Measurements from ENCODE around the gene GRIA2. TPM values are rescaled to one million over a fixed set of nuclear protein-coding genes. Genes with fewer than 3 reads are reported as not detected.

Gene GRIA2
- total RNA-seq, 1 experiment from 2014 or later, result 0.32 TPM

DNA sequence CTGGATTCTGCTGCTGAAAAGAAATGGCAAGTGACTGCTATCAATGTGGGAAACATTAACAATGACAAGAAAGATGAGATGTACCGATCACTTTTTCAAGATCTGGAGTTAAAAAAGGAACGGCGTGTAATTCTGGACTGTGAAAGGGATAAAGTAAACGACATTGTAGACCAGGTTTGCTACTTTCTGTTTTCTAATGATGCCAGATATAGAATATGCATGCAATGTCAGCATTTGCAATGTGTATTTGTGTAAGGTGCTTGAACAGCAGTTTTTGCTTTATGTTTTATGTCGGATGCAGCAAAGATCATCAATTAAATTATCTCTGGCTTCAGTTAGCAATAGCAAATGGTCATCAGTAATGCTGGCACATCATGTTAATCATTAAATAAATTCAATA is 92.2 kb downstream of the GRIA2 start:
- CTCF ChIA-PET, result no interaction called here
- H3K27ac ChIP-seq (ENCODE audit: low read depth, low read length, poor library complexity, severe bottlenecking), result no peak overlapping the region
- peaks cover 6% of the 10 kb centered on the region for H3K4me1 ChIP-seq (ENCODE audit: insufficient read depth, low read length, poor library complexity, severe bottlenecking)
- DNase-seq (ENCODE audit: low spot score), result no peak
- no peaks in the 10 kb centered on the region for H3K27me3 ChIP-seq (replicated peaks; ENCODE audit: insufficient read depth, low read depth, low read length, poor library complexity)
- H3K9me3 ChIP-seq (ENCODE audit: low read depth, low read length, poor library complexity, severe bottlenecking), result no peaks in the 10 kb centered on the region
- TF ChIP-seq, protein P1, sequence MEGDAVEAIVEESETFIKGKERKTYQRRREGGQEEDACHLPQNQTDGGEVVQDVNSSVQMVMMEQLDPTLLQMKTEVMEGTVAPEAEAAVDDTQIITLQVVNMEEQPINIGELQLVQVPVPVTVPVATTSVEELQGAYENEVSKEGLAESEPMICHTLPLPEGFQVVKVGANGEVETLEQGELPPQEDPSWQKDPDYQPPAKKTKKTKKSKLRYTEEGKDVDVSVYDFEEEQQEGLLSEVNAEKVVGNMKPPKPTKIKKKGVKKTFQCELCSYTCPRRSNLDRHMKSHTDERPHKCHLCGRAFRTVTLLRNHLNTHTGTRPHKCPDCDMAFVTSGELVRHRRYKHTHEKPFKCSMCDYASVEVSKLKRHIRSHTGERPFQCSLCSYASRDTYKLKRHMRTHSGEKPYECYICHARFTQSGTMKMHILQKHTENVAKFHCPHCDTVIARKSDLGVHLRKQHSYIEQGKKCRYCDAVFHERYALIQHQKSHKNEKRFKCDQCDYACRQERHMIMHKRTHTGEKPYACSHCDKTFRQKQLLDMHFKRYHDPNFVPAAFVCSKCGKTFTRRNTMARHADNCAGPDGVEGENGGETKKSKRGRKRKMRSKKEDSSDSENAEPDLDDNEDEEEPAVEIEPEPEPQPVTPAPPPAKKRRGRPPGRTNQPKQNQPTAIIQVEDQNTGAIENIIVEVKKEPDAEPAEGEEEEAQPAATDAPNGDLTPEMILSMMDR (conservative IDR thresholded peaks at IDR 0.05; ENCODE audit: low read depth, low read length), result no peak
- TF ChIP-seq EZH2 (IDR thresholded peaks at IDR 0.05; ENCODE audit: borderline replicate concordance, low read depth, low read length, poor library complexity, severe bottlenecking), result no peak
- no TSS peak for BruUV-seq (replicated peaks)
- no peak overlapping the region for H3K4me3 ChIP-seq (ENCODE audit: low read depth, low read length, poor library complexity, severe bottlenecking)
- intact Hi-C loops (cut with micrococcal nuclease; ENCODE audit: unreplicated experiment), result no loop called here
- POLR2A ChIA-PET (ENCODE audit: low non-redundant PET), result no interaction called here
- H3K36me3 ChIP-seq (ENCODE audit: insufficient read depth, low read length, poor library complexity, severe bottlenecking), result no peaks in the 10 kb centered on the region

DNA sequence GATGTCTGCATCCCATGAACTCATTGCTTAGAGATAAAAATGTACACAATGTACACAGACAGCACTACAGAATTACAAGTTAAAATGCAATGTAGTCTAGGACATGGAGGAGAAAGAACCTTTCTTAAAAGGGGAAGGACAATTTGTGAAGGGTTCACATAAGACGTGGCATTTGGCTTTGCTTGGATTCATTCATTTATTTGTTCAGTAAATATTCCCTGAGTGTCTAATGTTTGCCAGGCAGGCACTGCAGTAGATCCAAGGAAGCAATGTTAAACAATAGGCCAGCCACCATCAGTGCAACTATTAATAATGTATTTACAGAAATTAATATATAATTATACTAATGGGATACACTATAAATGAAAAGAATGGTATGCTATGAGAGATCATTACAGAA is 94.4 kb downstream of the GRIA2 start:
- no TSS peak for BruUV-seq (replicated peaks)
- Histone ChIP-seq H3K4me3 (ENCODE audit: low read depth, low read length, poor library complexity, severe bottlenecking) (no peak overlapping the region), H3K36me3 (ENCODE audit: insufficient read depth, low read length, poor library complexity, severe bottlenecking) (no peaks in the 10 kb centered on the region), H3K9me3 (ENCODE audit: low read depth, low read length, poor library complexity, severe bottlenecking) (no peaks in the 10 kb centered on the region), H3K27me3 (replicated peaks; ENCODE audit: insufficient read depth, low read depth, low read length, poor library complexity) (no peaks in the 10 kb centered on the region), H3K27ac (ENCODE audit: low read depth, low read length, poor library complexity, severe bottlenecking) (no peak overlapping the region), H3K4me1 (ENCODE audit: insufficient read depth, low read length, poor library complexity, severe bottlenecking) (no peaks in the 10 kb centered on the region)
- no peak for DNase-seq (ENCODE audit: low spot score)
- ChIA-PET POLR2A (ENCODE audit: low non-redundant PET) (no interaction called here), CTCF (no interaction called here)
- TF ChIP-seq EZH2 (IDR thresholded peaks at IDR 0.05; ENCODE audit: borderline replicate concordance, low read depth, low read length, poor library complexity, severe bottlenecking), result no peak
- TF ChIP-seq, protein P1 (conservative IDR thresholded peaks at IDR 0.05; ENCODE audit: low read depth, low read length), result no peak
- intact Hi-C loops (cut with micrococcal nuclease; ENCODE audit: unreplicated experiment), result no loop called here

DNA sequence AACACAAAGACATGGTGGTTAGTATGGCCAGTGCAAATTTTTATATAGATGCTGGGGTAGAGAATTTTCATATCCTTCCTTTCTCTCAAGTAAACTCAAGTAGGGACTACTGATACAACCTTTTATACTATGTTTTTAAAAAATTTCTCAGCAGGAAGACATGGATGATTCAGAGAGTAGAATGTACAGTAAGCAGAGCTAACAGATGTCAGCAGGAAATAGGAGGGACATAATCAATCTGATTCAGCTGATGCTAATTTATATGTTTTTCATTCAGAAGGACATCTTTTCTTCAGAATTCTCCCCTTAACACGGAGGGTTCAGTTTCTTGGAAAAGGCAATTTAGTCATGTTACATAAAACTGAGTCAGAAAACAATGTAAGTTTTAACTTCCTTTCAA is 95.4 kb downstream of the GRIA2 start:
- no peak overlapping the region for H3K4me3 ChIP-seq (ENCODE audit: low read depth, low read length, poor library complexity, severe bottlenecking)
- TF ChIP-seq EZH2 (IDR thresholded peaks at IDR 0.05; ENCODE audit: borderline replicate concordance, low read depth, low read length, poor library complexity, severe bottlenecking), result no peak
- TF ChIP-seq, protein P1 (conservative IDR thresholded peaks at IDR 0.05; ENCODE audit: low read depth, low read length), result no peak
- H3K27ac ChIP-seq (ENCODE audit: low read depth, low read length, poor library complexity, severe bottlenecking), result no peak overlapping the region
- no peaks in the 10 kb centered on the region for H3K36me3 ChIP-seq (ENCODE audit: insufficient read depth, low read length, poor library complexity, severe bottlenecking)
- ChIA-PET POLR2A (ENCODE audit: low non-redundant PET) (no interaction called here), CTCF (no interaction called here)
- H3K27me3 ChIP-seq (replicated peaks; ENCODE audit: insufficient read depth, low read depth, low read length, poor library complexity), result no peaks in the 10 kb centered on the region
- intact Hi-C loops (cut with micrococcal nuclease; ENCODE audit: unreplicated experiment), result no loop called here
- DNase-seq (ENCODE audit: low spot score), result no peak
- no peaks in the 10 kb centered on the region for H3K4me1 ChIP-seq (ENCODE audit: insufficient read depth, low read length, poor library complexity, severe bottlenecking)
- BruUV-seq (replicated peaks), result no TSS peak
- no peaks in the 10 kb centered on the region for H3K9me3 ChIP-seq (ENCODE audit: low read depth, low read length, poor library complexity, severe bottlenecking)
